Neural progenitor cell (in vitro differentiated cells): ENCODE data around the gene PTPN20.
"Not testable (repeated sequence)": the region's sequence is repeated elsewhere in the genome, so short reads cannot be mapped to it uniquely, and the experiment has no call there.

Experiments used
- CTCF ChIP-seq: fragments of 200-600 bp; sonication (generic); IDR thresholded peaks from 2 replicates; pipeline ENCODE4 v1.5.1; 2017; ENCODE audit warnings: antibody characterized with exemption, mild to moderate bottlenecking
- EZH2 ChIP-seq: fragments of 200-600 bp; sonication (generic); IDR thresholded peaks from 2 replicates; pipeline ENCODE4 v1.6.1; 2017; ENCODE audit warnings: antibody characterized with exemption, mild to moderate bottlenecking, moderate library complexity

GRCh38 chr10:46987233-46987924, 76.2 kb downstream of the PTPN20 start:
- not testable (repeated sequence) for TF ChIP-seq CTCF, EZH2
